Skeletal muscle tissue (tissue), 4 donors: ENCODE results near the gene TCF12. TPM values are rescaled to one million over a fixed set of nuclear protein-coding genes. Genes with fewer than 3 reads are reported as not detected.

Experiments
- H3K27ac ChIP-seq: one replicate; pipeline ENCODE4 v1.7.0; 2013; ENCODE audit warnings: mild to moderate bottlenecking, low read depth, low read length, inconsistent platforms
- H3K27me3 ChIP-seq, 3 donors: one replicate each; pipeline ENCODE4 v1.7.0; 2013; ENCODE audit warnings: low read length in 3 of 3; ENCODE audit not compliant: control insufficient read depth in 3 of 3, insufficient read depth in 3 of 3
- H3K36me3 ChIP-seq, 3 donors: one replicate each; pipeline ENCODE4 v1.7.0; 2013; ENCODE audit warnings: low read length in 3 of 3; ENCODE audit not compliant: control insufficient read depth in 3 of 3, insufficient read depth in 3 of 3
- H3K4me1 ChIP-seq, 3 donors: one replicate each; pipeline ENCODE4 v1.7.0; 2013; ENCODE audit warnings: low read length in 3 of 3, mild to moderate bottlenecking in 3 of 3; ENCODE audit not compliant: control insufficient read depth in 3 of 3, insufficient read depth in 3 of 3
- H3K4me3 ChIP-seq, 3 donors: one replicate each; pipeline ENCODE4 v1.7.0; 2013; ENCODE audit warnings: low read length in 3 of 3
- H3K9ac ChIP-seq, 3 donors: one replicate each; pipeline ENCODE4 v1.7.0; 2013; ENCODE audit warnings: low read length in 3 of 3, mild to moderate bottlenecking in 3 of 3, moderate library complexity in 2 of 3, low read depth in 1 of 3
- H3K9me3 ChIP-seq, 3 donors: one replicate each; pipeline ENCODE4 v1.7.0; 2013; ENCODE audit warnings: low read length in 3 of 3; ENCODE audit not compliant: control insufficient read depth in 3 of 3
- total RNA-seq: library from RNA; depleted of rRNA; stranded (reverse); fragments of >200 nt; gene quantifications from one replicate; pipeline ENCODE4 v1.2.3, GENCODE V29; 2014
- donor health status: Osteomylitis.

Gene TCF12
- total RNA-seq, 1 donor from 2014 or later, result 136 TPM

DNA sequence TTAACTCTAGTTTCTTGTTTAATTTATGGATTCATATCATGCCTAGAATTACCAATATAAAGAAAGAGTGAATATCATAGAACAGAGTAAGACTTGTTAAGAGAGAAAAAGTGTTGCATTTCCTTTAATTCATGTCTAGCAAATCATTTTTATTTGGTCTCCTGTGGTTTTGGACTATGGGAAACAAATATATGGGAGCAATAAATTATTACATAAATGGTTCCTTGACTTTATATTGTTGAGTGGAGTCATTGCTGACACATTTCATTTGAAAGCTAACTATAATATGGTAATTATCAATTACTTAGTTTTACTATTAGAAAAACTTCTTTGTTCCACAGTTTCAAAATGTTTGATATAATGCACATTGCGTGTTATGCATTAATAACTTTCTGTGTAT lies 313.1 kb downstream of the TCF12 start:
- no peak overlapping the region for H3K9ac ChIP-seq
- H3K36me3 ChIP-seq, result peaks cover 5 to 29% (median 26%) of the 10 kb centered on the region in 3 donors
- H3K9me3 ChIP-seq, result no peaks in the 10 kb centered on the region
- no peak overlapping the region for H3K27ac ChIP-seq
- H3K4me1 ChIP-seq, result peaks cover 0 to 6% (median 0%) of the 10 kb centered on the region in 3 donors
- no peaks in the 10 kb centered on the region for H3K27me3 ChIP-seq
- no peak overlapping the region for H3K4me3 ChIP-seq

DNA sequence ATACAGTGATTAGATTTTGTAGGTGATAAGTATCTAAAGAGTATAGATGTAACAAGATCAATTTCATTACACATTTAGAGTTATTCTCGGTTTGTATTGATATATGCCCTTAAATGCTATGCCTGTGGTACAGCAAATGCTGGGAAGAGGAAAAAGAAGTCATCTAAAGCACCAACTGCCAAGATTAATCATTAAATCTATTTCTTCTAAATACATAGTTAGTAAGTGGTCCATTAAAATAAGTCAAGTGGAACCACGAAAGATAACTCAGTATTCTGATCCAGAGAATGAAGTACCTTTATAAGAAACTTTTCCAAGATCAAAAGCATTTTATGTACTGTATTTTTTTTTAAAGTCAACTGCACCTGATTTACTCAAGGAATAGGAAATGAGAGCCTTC lies 315.7 kb downstream of the TCF12 start:
- no peak overlapping the region for H3K27ac ChIP-seq
- H3K36me3 ChIP-seq, result peaks cover 5 to 29% (median 26%) of the 10 kb centered on the region in 3 donors
- H3K4me1 ChIP-seq, result peaks cover 0 to 3% (median 0%) of the 10 kb centered on the region in 3 donors
- H3K9ac ChIP-seq, result no peak overlapping the region
- H3K27me3 ChIP-seq, result no peaks in the 10 kb centered on the region
- no peaks in the 10 kb centered on the region for H3K9me3 ChIP-seq
- no peak overlapping the region for H3K4me3 ChIP-seq

DNA sequence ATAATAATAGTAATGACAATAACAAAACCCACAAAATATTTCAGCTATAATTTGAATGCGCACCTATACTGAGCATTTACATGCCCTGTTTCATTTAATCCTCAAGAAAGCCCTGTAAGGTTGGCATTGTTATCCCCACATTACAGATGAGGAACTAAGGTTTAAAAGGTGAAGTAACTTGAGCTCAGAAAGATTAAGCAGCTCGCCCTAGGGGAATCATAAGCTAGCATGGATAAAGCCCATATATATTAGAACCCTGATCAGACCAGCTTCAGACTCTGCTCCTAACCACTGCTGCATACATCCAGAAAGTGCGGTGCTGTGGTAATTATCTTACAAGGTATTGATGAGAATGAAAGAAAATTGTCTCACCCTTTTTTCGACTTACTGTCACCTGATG lies 316.7 kb downstream of the TCF12 start:
- Histone ChIP-seq H3K9ac (no peak overlapping the region), H3K27ac (no peak overlapping the region), H3K36me3 (peaks cover 6 to 29% (median 26%) of the 10 kb centered on the region in 3 donors), H3K9me3 (no peaks in the 10 kb centered on the region), H3K4me1 (no peaks in the 10 kb centered on the region), H3K4me3 (no peak overlapping the region), H3K27me3 (no peaks in the 10 kb centered on the region)

DNA sequence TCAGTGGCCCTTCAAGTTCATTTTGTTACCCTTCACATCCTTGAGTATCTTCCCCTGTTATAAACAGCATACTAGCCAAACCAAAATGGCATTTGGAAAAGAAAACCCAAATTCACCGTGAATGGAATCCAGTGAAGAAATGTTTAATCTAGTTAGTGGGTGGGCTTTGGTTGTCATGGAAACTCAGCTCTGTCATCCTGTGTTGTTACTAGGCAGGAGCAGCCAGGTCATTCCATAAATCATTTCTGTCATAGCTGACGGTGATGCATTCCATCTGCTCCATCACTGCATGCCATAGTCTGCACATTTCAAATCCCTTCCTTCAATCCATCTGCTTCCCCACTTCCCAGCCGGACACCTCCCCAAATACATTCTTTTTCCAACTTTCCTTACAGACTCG lies 317.4 kb downstream of the TCF12 start:
- Histone ChIP-seq H3K27me3 (no peaks in the 10 kb centered on the region), H3K9me3 (no peaks in the 10 kb centered on the region), H3K4me1 (no peaks in the 10 kb centered on the region), H3K9ac (no peak overlapping the region), H3K4me3 (no peak overlapping the region), H3K27ac (no peak overlapping the region), H3K36me3 (peaks cover 6 to 29% (median 26%) of the 10 kb centered on the region in 3 donors)

DNA sequence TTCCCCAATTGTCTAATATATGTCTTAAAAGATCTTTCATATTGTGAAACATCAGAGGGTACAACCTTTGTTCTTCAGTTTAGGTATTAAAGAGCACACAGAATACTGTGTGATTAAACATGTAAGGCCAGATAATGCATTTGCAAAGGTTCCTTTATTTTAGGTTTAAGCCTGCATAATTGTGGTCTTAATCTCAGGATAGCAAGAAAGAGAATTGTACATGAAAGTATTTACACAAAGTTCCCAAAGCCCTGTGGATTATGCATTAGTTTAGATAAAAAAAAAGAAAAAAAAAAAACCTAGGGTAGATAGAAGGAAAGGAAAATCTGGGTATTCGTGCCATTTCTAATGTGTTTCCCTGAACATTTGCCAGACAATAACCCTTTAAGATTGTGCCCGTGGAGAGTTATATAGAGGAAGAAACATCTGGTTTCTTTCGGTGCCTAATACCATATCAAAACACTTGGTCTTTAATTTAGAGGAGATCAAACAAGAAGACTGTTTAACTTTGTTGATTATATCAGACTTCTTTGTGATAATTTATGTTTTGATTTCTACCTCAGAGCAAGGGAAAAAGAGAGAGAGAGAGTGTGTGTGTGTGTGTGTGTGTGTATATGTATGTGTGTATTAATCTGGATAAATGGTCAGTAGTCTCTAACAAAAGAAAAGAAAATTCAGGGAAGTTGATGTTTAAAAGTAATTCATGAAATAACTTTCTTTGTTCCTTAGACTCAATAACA lies 318.3 kb downstream of the TCF12 start:
- no peaks in the 10 kb centered on the region for H3K9me3 ChIP-seq
- no peak overlapping the region for H3K9ac ChIP-seq
- H3K27ac ChIP-seq, result no peak overlapping the region
- no peak overlapping the region for H3K4me3 ChIP-seq
- H3K27me3 ChIP-seq, result no peaks in the 10 kb centered on the region
- peaks cover 6 to 29% (median 26%) of the 10 kb centered on the region in 3 donors for H3K36me3 ChIP-seq
- no peaks in the 10 kb centered on the region for H3K4me1 ChIP-seq

DNA sequence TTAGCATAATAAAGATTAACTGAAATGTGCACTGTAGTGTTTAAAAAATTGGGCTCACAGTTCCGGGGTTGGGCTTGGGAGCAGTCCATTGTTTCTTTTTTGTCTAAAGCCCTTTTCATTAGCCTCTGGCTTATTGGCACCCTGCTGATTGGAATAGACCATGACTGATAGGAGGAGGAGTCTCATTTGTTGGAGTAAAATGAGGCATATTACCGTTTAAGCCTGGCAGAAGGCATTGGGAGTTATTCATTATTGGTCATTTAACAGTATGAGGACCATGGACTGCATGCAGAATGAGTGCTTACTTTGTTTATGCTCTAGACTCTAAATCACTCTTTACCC lies 318.8 kb downstream of the TCF12 start:
- no peaks in the 10 kb centered on the region for H3K4me1 ChIP-seq
- H3K4me3 ChIP-seq, result no peak overlapping the region
- H3K9me3 ChIP-seq, result no peaks in the 10 kb centered on the region
- H3K27me3 ChIP-seq, result no peaks in the 10 kb centered on the region
- no peak overlapping the region for H3K27ac ChIP-seq
- H3K9ac ChIP-seq, result no peak overlapping the region
- H3K36me3 ChIP-seq, result peaks cover 6 to 27% (median 24%) of the 10 kb centered on the region in 3 donors

DNA sequence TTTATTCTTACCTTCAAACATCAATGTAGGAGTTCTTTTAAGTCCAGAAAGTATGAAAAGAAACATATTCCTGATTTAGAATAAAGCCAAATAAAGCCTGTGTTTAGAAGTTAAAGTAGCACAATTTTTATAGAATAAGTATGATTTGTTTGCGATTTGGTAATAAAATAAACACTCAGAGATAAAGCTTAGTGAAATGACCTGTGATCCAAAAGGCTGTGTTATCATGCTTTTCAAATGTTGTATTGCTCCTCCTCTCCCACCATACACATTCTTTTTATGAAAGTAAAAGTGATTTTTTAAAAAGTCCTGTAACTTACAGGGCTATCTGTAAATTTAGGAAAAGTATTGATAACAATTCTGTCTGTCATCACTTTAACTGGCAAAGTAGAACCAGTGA lies 319.2 kb downstream of the TCF12 start:
- Histone ChIP-seq H3K4me1 (no peaks in the 10 kb centered on the region), H3K36me3 (peaks cover 5 to 23% (median 20%) of the 10 kb centered on the region in 3 donors), H3K27ac (no peak overlapping the region), H3K9ac (no peak overlapping the region), H3K4me3 (no peak overlapping the region), H3K9me3 (no peaks in the 10 kb centered on the region), H3K27me3 (no peaks in the 10 kb centered on the region)

DNA sequence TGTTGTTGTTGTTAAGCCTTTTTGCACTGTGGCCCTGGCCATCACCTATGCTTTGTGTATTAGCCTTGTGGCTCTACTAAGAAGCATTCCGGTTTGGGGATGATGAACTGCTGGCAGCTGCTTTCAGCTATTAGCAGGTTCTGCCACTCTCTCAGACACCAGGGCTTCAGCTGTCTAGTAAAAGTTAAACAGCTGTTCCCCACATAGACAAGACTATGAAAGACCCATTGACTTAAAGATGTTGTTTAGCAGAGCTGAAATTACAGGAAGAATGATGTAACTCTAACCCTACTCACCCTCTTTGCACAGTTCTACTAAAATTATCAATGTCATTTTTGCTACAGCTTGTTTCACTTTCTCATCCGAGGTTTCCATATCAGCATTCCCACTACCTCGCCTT lies 326.7 kb downstream of the TCF12 start:
- H3K27me3 ChIP-seq, result no peaks in the 10 kb centered on the region
- no peak overlapping the region for H3K9ac ChIP-seq
- no peaks in the 10 kb centered on the region for H3K9me3 ChIP-seq
- no peaks in the 10 kb centered on the region for H3K4me1 ChIP-seq
- no peak overlapping the region for H3K4me3 ChIP-seq
- H3K36me3 ChIP-seq, result peaks cover 6 to 13% (median 7%) of the 10 kb centered on the region in 3 donors
- no peak overlapping the region for H3K27ac ChIP-seq

DNA sequence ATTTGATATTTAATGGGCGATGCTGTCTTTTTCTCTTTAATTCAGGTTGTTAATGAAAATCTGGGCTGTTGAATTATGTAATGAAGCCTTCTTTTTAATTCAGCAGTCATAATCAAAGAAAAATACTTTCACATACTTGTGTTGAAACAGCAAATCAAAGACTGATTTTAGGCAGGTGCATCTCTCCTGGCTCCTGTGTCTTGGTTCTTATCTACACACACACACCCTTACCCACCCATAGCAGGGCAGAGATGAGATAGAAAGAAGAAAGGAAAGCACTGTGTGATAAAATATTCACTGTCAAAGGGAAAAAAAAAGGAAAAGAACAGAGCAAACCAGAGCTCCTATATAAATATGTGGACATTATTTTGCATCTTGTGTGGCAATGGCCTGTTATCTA lies 327.3 kb downstream of the TCF12 start:
- Histone ChIP-seq H3K27ac (no peak overlapping the region), H3K9ac (no peak overlapping the region), H3K4me1 (no peaks in the 10 kb centered on the region), H3K9me3 (no peaks in the 10 kb centered on the region), H3K4me3 (no peak overlapping the region), H3K36me3 (peaks cover 6 to 13% (median 7%) of the 10 kb centered on the region in 3 donors), H3K27me3 (no peaks in the 10 kb centered on the region)

DNA sequence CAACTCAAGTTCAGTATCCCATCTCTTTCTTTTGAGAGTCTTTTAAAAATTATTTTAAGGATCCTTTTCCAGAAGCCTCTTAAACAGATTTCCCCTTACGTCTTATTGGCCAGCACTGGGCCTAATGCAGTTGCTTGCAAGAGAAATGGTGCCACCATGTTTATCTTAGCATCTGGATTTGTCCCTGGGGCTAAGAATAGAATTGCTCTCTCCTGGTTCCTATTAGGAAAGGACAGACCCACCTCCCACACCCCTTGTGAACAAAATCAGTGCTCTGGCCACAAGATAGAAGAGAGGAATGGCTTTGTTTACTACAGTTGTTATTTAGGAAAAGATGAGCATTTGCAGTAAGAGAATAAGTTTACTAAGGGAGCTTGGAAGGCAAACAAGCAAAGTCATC lies 329.6 kb downstream of the TCF12 start:
- H3K4me1 ChIP-seq, result no peaks in the 10 kb centered on the region
- no peak overlapping the region for H3K27ac ChIP-seq
- no peaks in the 10 kb centered on the region for H3K9me3 ChIP-seq
- no peak overlapping the region for H3K4me3 ChIP-seq
- H3K9ac ChIP-seq, result no peak overlapping the region
- H3K36me3 ChIP-seq, result peaks cover 6 to 14% (median 8%) of the 10 kb centered on the region in 3 donors
- H3K27me3 ChIP-seq, result no peaks in the 10 kb centered on the region
